ENCODE data around the gene SIX5.

SIX5 gene

DNA sequence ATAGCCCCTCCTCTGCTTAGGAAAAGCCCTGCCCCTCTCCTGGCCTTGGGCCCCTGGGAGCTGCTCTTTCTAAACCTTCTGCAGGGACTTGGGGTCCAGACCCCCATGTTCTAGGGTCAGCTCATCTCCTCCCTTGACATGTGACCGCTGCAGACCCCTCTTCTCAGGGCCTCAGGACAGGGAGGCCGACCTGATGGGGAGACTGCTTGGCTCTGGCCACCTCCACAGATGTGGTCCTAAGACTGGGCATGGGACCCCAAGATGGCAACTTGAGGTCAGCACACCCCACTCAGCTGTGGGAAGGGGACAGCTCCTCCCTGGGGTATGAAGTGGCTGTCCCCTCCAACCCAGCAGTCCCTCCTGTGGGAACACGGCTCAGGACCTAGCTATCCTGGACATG lies 3.9 kb upstream of the SIX5 start:
- no peak for DNase-seq

DNA sequence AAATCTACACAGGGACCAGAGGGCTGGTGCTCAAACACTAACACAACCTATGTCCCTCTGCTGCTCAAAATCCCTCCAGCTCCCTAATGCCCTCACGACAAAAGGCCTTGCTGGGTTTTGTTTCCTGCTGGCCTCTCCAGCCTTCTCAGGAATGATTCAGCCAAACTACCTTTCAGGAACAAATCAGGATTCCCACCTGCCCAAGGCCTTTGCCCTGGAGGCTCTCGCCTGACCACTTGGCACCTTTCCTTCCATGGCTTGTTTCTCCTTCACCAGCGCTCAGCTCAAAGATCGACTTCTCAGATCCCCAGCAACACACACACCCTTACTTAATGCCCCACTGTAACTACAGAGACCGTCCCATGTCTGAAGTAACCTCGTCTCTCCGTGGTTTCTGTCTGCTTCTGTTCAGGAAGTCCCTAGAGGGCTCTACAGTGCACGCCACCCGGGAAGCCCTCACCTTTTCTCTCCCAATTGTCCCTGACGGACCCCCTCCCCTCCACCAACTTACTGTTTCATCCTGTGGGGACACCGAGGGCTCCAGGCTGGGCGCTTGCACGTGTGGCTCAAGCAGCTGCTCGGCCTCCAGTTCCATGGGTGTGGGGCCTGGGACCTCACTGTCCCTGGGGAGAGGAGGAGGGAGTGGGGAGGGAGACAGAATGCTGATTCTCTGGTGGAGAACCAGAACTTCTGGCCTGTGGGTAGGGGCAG lies 3.2 kb upstream of the SIX5 start:
- no peak for DNase-seq

DNA sequence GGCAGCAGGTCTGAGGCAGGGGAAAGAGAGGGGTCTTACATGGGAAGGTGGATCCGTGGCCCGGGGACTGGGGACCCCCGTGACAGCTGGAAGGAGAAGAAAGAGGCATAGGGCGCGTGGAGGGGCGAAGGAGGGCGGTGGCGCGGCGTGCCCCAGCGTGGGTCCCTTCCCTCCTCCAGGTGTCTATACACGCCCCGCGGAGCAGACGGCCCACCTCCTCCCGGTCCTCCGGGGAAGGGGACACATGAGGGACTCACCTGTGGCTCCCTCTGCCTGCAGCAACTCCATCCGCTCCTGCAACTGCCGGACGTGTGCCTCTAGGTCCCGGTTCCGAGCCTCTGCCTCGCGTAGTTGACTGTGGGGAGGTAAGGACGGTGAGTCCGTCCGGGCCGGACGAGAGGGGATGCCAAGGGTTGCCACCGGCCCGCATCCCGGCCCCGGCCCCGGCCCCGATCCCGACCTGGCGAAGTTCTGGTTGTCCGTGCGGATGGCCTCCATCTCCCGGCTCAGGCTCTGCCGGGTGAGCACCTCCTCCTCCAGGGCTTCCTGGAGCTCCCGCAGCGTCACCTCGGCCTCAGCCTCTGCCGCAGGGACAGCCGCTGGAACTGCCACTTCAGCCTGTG lies 2.4 kb upstream of the SIX5 start:
- DNase-seq: no peak

DNA sequence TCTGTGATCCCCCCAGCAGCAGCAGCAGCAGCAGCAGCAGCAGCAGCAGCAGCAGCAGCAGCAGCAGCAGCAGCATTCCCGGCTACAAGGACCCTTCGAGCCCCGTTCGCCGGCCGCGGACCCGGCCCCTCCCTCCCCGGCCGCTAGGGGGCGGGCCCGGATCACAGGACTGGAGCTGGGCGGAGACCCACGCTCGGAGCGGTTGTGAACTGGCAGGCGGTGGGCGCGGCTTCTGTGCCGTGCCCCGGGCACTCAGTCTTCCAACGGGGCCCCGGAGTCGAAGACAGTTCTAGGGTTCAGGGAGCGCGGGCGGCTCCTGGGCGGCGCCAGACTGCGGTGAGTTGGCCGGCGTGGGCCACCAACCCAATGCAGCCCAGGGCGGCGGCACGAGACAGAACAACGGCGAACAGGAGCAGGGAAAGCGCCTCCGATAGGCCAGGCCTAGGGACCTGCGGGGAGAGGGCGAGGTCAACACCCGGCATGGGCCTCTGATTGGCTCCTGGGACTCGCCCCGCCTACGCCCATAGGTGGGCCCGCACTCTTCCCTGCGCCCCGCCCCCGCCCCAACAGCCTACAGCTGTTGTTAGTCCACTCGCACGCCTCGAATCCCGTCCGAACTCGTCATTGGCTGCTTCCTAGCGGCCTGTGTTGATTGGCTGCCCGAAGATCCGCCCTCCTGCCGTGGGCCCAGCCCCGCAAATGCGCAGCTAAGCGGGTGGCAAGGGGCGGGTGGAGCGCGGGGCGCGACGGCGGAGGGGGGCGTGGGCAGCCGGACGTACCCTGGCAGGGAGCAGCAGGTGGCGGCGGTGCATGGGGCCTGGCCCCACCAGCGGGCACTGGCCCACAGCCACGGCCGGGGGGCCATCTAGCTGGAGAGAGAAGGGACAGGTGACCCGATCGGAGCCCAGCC lies 1.4 kb upstream of the SIX5 start:
- DNase-seq: peak; percentile 85

DNA sequence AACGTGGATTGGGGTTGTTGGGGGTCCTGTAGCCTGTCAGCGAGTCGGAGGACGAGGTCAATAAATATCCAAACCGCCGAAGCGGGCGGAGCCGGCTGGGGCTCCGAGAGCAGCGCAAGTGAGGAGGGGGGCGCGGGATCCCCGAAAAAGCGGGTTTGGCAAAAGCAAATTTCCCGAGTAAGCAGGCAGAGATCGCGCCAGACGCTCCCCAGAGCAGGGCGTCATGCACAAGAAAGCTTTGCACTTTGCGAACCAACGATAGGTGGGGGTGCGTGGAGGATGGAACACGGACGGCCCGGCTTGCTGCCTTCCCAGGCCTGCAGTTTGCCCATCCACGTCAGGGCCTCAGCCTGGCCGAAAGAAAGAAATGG lies 754 bp upstream of the SIX5 start:
- peak; percentile 22 for DNase-seq

DNA sequence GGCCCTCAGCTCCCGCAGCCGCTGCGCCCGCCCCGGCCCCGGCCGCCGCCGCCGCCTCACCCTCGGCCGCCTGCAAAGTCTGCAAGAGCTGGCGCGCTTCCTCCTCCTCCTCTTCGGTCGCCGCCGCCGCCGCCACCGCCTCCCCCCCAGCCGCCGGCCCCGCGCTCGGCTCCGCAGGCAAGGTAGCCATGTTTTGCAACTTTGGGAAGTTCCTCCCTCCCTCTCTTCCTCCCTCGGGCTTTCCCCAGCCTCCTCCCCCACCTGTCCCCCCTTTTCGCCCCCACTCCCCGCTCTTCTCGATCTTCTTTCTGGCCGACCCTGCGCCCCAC lies 433 bp downstream of the SIX5 start:
- peak; percentile 51 for DNase-seq

DNA sequence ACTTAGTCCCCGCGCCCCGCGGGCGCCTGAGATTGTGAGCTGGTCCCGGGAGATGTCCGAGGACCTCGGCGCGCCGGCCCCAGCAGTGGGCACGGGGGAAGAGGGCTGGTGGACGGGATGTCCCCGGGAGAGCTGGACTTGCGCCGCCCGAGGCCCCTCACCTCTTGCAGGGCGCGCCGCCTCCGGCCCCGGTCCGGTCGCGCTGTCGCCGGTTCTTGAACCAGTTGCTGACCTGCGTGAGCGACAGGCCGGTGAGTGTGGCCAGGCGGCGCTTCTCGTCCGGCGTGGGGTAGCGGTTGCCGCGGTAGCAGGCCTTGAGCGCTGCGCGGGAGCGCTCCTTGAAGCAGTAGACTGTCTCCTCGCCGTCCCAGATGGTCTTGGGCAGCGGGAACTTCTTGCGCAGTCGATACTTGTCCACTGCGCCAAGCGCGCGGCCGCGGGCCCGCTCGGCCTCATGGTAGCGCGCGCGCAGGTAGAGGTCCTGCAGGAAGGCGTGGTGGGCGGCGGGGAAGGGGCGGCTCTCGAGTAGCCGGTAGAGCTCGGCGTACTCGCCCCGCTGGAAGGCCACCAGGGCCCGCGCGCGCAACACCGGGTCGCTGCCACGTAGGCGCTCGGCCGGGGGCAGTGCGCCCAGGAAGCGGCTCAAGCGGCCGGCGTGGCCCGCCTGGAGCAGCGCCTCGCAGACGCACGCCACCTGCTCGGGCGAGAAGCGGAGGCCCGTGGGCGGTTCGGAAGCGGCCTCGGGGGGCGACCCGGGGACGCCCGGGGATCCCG lies 984 bp downstream of the SIX5 start:
- DNase-seq: peak; percentile 14

DNA sequence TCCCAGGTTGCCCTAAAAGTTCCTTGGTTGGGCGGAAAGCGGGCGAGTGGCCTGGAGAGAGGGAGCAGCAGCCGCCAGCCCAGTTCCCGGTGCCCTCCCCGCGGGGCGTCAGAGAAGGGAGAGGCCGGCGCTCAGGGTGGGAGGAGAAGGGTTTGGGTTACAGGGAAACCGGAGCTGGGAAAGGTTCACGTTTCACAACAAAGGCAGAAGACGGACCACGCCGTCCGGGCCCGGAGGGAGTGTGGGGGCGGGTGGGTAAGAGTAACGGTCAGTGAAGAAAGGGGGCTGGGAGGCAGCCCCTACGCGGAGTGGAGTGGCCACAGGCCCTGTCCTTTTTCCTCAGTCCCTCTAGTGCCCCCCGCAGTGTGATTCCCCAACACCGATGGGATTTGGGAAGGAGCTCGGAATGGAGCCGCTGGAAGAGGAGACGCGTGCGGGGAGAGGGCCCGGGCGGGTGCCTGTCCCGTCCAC lies 1.6 kb downstream of the SIX5 start:
- DNase-seq: no peak

DNA sequence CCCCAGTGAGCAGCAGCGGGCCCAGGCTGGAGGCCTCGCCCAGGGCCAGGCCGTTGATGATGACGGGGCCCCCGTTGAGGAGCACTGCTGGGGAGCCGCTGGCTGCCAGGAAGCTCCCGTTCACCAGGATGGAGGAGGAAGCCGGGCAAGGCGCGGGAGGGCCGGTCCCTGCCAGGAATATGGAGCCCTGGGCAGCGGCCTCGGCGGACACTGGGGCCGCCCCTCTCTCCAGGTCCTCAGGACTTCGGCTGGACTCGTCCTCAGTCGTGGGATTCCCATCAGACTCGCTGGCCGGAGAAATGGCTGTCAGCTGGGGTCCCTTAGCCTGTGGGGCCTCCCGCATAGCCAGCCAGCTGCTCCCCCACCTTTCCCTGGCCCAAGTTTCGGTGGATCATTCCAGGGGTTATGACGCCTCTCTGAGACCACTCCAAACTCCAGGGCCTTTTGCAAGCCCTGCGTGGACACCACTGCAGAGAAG lies 2.1 kb downstream of the SIX5 start:
- DNase-seq: no peak

DNA sequence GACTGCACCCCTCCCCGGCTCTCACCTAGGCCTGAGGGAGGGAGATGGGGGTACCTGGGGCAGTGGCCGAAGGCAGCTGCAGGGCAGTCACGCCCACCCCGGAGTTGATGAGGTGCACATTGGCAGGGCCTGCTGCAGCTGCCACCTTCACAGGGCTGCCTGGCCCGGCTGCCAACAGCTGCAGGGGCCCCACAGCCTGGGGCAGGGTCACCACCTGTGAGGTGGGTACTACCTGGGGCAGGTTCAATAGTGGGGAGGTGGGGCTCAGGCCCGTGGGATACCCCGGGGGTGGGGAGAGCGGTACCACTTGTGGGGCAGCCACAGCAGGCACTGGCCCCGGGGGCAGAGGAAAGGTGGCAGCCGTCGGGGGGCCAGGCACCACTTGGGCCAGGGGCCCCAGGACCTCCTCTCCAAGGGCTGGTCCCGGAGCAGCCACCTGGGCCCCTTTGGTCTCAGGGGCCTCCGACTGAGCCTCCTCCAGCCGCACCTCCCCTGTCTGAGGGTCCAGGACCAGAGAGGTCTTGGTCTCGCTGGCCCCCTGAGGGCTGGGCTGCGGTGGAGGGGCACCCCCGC lies 2.7 kb downstream of the SIX5 start:
- no peak for DNase-seq

DNA sequence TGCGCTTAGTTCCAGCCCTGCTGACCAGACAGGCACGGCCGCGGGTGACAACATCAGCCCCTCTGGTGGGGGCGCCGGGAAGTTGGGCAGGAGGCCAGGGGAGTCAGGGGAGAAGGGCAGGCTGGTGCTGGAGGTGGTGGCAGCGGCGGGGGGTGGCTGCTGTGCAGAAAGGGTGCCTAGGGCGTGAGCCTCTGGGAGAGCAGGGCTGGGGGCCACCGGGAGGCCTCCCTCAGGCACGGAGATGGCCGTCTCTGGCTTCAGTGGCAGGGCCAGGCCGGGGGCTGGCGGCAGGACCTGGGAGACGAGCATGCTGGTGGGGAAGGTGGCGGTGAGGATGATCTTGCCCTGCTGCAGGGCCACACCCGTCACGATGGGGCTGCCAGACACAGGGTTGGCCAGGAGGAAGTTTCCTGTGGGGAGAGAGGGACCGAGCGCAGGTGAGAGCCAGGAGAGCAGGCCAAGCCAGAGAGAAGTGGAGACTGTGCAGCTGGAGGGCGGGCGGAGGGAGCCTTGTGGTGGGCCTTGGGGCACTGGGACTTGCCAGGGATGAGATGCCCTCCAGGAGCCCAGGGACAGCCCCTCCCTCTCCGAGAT lies 3.3 kb downstream of the SIX5 start:
- DNase-seq: no peak

DNA sequence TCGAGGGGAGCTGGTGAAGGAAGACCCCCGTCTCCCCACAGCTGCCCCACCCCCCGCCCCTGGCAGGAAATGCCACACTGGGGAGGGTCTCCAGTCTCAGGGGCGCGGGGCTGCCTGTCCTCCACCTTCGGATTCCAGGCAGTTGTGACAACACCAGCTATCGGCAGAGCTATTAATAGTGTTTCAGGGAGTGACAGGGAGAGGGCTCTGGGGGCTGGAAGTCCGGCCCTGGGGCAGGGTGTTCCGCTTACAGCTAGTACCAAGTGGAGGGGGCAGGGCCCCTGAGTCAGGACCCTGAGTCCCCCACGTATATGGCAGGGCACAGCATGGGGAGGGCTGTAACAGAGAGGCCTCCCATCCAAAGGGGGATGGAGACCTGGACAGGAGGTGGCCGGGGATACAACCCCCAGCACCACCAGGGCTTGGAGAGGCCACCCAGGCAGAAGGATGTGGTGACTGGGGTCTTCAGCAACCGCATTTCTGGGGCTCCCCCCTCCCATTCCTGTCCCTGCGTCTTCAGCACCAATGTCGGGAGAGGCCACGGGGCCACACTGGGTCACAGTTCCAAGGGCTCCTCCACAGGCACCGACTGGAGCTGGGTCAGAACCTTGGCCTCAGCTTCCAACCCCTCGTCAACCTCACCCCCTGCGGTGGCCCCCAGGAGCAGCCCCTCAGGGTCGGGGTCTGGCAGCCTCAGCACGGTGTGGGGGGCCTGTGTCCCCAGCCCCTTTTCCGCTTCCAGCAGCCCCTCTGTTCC lies 3.9 kb downstream of the SIX5 start:
- no peak for DNase-seq

DNA sequence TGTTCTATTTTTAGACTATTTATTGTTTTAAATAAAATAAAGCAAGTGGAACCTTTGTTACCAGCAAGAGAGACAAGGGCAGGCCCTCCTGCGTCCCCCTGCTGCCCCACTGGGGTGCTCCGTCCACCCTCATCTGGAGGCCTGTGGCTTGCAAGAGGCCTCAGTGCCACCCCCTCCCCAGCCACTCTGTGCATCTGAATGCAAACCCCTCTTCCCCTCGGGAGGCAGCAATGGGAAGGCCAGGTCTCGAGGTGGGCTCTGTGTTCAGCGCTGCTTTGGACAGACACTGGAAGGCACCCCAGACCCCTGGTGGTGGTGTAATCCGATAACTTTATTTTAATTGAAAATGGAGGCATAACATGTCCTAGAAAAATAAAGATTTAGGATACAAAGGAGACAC lies 4.6 kb downstream of the SIX5 start:
- no peak for DNase-seq

DNA sequence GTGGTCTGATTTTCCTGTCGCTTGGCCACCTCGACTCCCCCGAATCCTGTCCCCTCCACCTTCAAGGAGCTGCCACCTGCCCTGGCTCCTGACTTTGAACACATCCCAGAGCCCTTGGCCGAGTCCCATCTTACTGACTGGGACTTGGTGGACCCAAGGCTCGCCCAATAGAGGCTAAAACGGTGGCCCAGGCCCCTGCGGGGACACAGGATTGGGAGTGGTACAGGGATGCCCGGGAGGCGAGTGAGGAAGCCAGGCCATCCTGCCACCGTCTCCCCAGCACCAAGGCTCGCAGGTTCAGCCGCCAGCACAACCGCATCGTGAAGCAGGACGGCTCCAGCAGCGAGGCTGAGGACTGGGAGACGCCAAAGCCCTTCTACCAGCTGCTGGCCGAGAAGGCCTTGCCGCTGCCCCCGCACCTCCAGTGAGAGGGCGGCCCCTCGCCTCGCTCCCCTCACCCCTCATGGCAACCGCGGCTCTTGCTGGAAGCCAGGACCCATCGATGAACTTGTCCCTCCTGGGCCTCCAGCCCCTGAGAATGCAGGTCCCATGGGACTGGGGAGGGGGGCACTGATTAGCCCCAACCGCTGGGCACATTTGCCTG lies 5.3 kb downstream of the SIX5 start:
- no peak for DNase-seq

DNA sequence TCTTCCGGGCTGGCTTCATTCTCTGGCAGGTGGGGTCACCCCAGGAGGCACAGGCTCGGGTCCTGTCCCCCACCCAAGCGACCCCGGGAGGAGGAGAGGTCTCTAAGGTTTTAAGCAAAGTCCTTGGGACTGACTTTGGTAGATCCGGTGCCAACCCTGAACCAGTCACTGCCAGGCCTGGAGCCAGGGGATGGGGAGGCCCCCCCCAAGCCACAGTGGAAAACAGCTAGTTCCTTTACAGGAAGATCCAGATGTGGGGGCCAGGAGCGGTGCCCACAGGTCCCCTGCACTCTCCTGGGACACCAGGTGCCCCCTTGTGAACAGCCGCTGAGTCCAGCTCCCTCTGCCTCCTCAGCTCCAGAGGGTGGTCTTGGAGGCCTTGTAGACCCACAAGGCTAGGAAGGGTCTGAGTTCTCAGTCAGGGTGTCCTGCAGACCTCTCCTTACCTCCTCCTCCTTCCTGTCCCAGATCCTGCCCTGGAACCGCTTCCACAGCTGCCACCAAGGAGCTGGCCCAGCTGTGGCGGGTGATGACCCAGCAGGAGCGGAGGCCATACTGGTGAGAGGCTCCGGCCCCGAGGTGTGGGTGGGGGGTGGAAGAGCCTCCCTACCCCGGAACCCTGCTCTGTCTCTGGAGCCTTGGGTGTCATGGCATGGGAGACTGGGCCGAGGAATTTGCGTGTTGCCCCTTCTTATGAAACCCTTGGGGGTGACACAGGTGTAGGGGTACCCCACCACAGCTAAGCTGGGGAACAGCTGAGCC lies 6.0 kb downstream of the SIX5 start:
- DNase-seq: no peak

DNA sequence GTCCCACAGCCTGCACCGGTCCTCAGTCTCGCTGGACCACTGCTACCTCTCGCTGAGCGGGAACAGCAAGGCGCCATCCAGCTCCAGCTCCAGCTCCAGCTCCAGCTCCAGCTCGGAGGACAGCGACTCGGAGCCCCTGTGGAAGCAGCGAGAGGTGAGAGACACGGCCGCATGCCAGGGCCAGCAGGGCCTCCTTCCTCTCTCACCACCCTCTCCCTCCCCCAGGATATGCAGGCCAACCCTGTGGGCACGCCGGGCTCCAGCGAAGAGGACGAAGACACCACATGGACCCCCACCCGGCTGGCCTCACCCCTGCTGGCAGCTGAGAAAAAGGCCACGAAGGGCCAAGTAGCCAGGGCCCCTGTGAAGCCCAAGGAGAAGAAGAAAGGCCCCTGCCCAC lies 7.3 kb downstream of the SIX5 start:
- DNase-seq: no peak

DNA sequence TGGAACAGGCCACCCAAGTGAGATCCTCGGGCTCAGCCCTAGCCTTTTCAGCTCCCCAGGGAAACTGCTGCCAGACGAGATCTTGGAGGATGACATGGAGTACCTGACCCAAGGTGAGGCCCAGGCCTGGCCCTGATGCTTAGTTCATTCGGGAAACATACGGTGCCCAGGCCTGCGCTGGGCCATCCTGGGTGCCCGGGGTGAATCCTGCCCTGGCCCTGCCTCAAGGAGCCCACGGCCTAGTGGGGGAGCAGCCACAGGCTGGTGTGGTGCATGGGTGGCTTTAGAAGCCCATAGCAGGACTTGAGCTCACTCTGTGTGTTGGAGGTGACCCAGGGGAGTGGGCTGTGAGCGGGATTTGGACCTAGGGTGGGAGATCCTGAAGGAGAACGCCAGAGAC lies 10.1 kb downstream of the SIX5 start:
- DNase-seq: no peak

DNA sequence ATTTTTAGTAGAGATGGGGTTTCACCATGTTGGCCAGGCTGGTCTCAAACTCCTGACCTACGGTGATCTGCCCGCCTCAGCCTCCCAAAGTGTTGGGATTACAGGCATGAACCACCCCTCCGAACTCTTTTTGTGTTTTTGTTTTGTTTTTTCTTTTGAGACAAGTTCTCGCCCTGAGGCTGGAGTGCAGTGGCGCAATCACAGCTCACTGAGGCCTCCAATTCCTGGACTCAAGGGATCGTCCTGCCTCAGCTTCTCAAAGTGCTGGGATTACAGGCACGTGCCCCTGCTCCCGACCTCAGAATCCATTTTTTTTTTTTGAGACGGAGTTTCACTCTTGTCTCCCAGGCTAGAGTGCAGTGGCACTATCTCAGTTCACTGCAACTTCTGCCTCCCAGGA lies 11.4 kb downstream of the SIX5 start:
- DNase-seq: no peak

DNA sequence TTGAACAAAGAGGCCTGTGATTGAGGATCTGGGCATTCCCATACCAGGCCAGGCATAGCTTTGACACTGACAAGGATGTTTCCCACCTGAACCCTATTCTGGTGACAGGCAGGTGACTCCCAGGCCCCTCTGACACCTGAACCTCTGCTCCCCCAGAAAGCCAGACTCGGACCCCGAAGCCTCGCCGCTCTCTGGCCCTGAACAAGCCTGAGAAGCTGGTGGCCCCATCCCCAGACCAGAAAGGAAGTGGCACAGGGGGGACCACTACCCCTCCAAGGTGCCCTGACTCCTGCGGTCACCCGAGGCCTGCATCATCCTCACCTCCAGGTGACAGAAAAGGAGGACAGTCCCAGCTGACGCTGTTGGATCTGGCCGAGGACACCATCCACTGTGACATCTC lies 14.7 kb downstream of the SIX5 start:
- DNase-seq: no peak

DNA sequence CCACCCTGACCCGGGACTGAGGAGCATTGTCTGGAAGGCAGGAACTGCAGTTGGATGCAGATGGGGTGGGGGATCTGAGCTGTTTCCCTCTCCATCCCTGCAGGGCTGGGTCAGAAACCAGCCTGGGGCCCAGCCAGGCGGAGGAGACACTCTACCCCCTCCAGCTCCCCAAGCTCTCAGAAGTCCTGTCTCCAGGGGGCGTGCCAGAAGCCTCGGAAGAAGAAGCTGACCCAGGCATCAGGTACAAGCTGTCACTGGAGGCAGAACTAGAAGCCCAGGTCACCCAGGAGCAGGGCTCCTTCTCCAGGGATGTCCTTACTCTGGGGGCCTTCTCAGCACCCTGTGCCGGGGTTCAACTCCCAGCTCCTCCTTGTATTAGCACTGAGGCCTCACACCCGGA lies 15.5 kb downstream of the SIX5 start:
- no peak for DNase-seq

Measured in inflammatory macrophage treated with lipopolysaccharide for 4 hours (primary cell).